Astrocyte (in vitro differentiated cells and primary cell): ENCODE results near the gene ARMH3.

ENCODE experiments used
- EZH2 ChIP-seq: IDR thresholded peaks from 2 replicates; pipeline ENCODE4 v1.6.1; 2012; ENCODE audit warnings: mild to moderate bottlenecking, low read length, inconsistent platforms; ENCODE audit not compliant: insufficient read depth
- TF ChIP-seq, protein P1 (sequence below): IDR thresholded peaks from 2 replicates; pipeline ENCODE4 v1.5.1; 2011; ENCODE audit warnings: low read depth, mild to moderate bottlenecking, inconsistent platforms, low read length, moderate library complexity; ENCODE audit not compliant: insufficient read depth

- TF ChIP-seq, protein P1, sequence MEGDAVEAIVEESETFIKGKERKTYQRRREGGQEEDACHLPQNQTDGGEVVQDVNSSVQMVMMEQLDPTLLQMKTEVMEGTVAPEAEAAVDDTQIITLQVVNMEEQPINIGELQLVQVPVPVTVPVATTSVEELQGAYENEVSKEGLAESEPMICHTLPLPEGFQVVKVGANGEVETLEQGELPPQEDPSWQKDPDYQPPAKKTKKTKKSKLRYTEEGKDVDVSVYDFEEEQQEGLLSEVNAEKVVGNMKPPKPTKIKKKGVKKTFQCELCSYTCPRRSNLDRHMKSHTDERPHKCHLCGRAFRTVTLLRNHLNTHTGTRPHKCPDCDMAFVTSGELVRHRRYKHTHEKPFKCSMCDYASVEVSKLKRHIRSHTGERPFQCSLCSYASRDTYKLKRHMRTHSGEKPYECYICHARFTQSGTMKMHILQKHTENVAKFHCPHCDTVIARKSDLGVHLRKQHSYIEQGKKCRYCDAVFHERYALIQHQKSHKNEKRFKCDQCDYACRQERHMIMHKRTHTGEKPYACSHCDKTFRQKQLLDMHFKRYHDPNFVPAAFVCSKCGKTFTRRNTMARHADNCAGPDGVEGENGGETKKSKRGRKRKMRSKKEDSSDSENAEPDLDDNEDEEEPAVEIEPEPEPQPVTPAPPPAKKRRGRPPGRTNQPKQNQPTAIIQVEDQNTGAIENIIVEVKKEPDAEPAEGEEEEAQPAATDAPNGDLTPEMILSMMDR: no peak
- TF ChIP-seq EZH2: no peak
Observed at GRCh38 chr10:101839416-101840063, 216.4 kb downstream of the ARMH3 start.
